ENCODE data around the gene MAPKAP1.

GRCh38 chr9:125642311-125642710 lies 64.7 kb downstream of the MAPKAP1 start:
- TF ChIP-seq FOXP2 (optimal IDR thresholded peaks at IDR 0.05; ENCODE audit: control extremely low read depth, extremely low read length, insufficient read depth): no peak
- TF ChIP-seq POLR2AphosphoS5 (IDR thresholded peaks at IDR 0.05; ENCODE audit: borderline replicate concordance, low read depth, low read length): no peak
- no peak for TF ChIP-seq EZH2 (IDR thresholded peaks at IDR 0.05)
